Mesenteric fat pad (tissue), 1 donor: ENCODE results near the gene POU4F1. TPM values are rescaled to one million over a fixed set of nuclear protein-coding genes. Genes with fewer than 3 reads are reported as not detected.

Experiments
- DNase-seq: peaks from one replicate; pipeline ENCODE4 v3.0.0-alpha.2; 2020; ENCODE audit warnings: low spot score
- total RNA-seq: library from RNA; stranded (reverse); fragmentation: NEBNext Ultra II Directional; extraction: Animal tissue kit (Norgen Biotek cat#: 25700); gene quantifications from one replicate; pipeline ENCODE4 v1.2.1, GENCODE V29; 2021
- donor health status: DM: yes; HTN: yes; CAD: no.

The POU4F1 gene
- total RNA-seq, 1 donor from 2014 or later = not detected

- no peak for DNase-seq
These were observed 4.3 kb upstream of the POU4F1 start for GRCh38 chr13:78607409-78608251.

- DNase-seq = no peak
These were observed 3.4 kb upstream of the POU4F1 start for GRCh38 chr13:78606471-78607408.

GRCh38 chr13:78604782-78605611 is 1.6 kb upstream of the POU4F1 start:
- no peak for DNase-seq

GRCh38 chr13:78602561-78603239 is 652 bp downstream of the POU4F1 start:
- no peak for DNase-seq

- no peak for DNase-seq
These were observed 1.3 kb downstream of the POU4F1 start for GRCh38 chr13:78601874-78602560.

- DNase-seq = no peak
These were observed 2.1 kb downstream of the POU4F1 start for GRCh38 chr13:78601124-78601873.

GRCh38 chr13:78600280-78600883 is 3.0 kb downstream of the POU4F1 start:
- no peak for DNase-seq

GRCh38 chr13:78599645-78600279 is 3.6 kb downstream of the POU4F1 start:
- DNase-seq = no peak

- DNase-seq = no peak
These were observed 4.2 kb downstream of the POU4F1 start for GRCh38 chr13:78598966-78599644.

GRCh38 chr13:78598116-78598781 is 5.1 kb downstream of the POU4F1 start:
- no peak for DNase-seq

- DNase-seq = no peak
These were observed 5.8 kb downstream of the POU4F1 start for GRCh38 chr13:78597602-78597932.

- DNase-seq = no peak
These were observed 6.4 kb downstream of the POU4F1 start for GRCh38 chr13:78596736-78597601.

- DNase-seq = no peak
These were observed 7.0 kb downstream of the POU4F1 start for GRCh38 chr13:78596399-78596735.

- DNase-seq = no peak
These were observed 7.6 kb downstream of the POU4F1 start for GRCh38 chr13:78595495-78596398.

- no peak for DNase-seq
These were observed 8.8 kb downstream of the POU4F1 start for GRCh38 chr13:78594456-78594975.
